RKO (cell line): ENCODE data around the gene SLC10A3.

Experiments used
- DNase-seq: peaks from one replicate; pipeline ENCODE4 v3.0.0-alpha.2; 2016; ENCODE audit warnings: low spot score

The SLC10A3 gene

DNA sequence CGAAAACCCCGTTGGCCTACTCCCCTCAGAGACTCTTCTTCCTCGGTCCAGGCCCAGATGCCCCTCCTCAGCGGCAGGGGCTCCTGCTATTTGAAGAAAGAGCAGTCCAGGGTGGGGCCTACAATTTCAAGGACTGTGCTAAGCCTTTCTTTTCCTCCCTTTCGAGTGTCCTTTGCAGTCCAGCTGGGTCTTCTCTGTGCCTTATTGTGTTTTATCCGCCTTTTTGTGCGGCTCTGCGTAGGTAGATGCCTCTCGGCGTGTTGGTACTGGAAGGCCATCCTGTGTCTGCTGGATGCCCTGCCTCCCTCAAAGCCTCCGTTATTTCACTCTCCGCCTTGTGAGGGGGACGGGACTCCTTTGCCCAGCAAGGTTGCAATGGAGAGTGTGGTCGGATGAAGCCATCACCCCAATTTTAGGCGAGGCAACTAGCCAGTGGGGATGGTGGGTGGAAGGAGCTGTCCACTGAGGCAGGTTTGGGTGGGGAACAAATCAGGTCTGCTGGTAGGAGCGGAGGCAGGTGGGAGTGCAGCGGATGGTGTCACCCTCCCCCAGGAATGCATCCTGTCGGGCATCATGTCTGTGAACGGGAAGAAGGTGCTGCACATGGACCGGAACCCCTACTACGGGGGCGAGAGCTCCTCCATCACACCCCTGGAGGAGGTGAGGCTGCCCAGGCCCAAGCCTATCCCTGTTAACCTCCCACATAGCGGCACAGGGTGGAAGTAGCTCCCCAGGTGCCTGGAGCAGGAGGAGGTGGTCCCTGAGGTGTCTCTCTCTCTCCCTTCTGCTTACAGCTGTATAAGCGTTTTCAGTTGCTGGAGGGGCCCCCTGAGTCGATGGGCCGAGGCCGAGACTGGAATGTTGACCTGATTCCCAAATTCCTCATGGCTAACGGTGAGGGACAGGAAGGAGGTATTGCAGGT, 52.2 kb downstream of the SLC10A3 start:
- no peak for DNase-seq
